HCT116 (cell line): Measurements from ENCODE around the gene MCRS1. TPM values are rescaled to one million over a fixed set of nuclear protein-coding genes. Genes with fewer than 3 reads are reported as not detected.

Experiments used
- ATAC-seq: fragments of 200-7000 bp; cut with Tn5 transposase; 2 replicates; pipeline ENCODE4 v1.9.1; 2020; ENCODE audit warnings: mild to moderate bottlenecking, moderate library complexity
- BruUV-seq: library from RNA; stranded (reverse); fragments of 400-500 nt; replicated peaks from 2 replicates; lab custom pipeline; 2021; lab: Mats Ljungman, UMichigan
- CTCF ChIA-PET: fragments of 300-600 bp; sonication (Branson Sonifier 250); formaldehyde crosslinking; loops from one replicate; lab custom pipeline; 2021; ENCODE audit warnings: antibody characterized with exemption; lab: Charles Lee
- POLR2A ChIA-PET: fragments of 300-600, 350-600 bp; sonication (Branson Sonifier 250); formaldehyde crosslinking; loops from one replicate; lab custom pipeline; 2021; ENCODE audit warnings: antibody characterized with exemption; lab: Charles Lee
- RAD21 ChIA-PET, 2 experiments: fragments of 300-600 bp; sonication (Branson Sonifier 250); formaldehyde crosslinking; loops; one replicate each; lab custom pipeline; 2023; ENCODE audit warnings: low total read pairs in 2 of 2; ENCODE audit not compliant: uncharacterized antibody in 2 of 2, unreplicated experiment in 2 of 2, low non-redundant PET in 1 of 2; lab: Charles Lee
- DNase-seq: peaks from one replicate; pipeline ENCODE4 v3.0.0-alpha.2; 2010; ENCODE audit warnings: low read depth, low spot score
- H2AFZ ChIP-seq: fragments of 200-600 bp; shearing (Covaris generic), sonication (generic); 2 replicates; pipeline ENCODE4 v1.6.1; 2017; ENCODE audit warnings: low read depth, mixed run types, mixed read lengths, antibody characterized with exemption, low read length; ENCODE audit not compliant: poor library complexity, severe bottlenecking
- H3K27ac ChIP-seq: 2 replicates; pipeline ENCODE4 v1.5.1; 2012; ENCODE audit warnings: low read depth, low read length
- H3K27me3 ChIP-seq: fragments of 200-600 bp; sonication (generic); 2 replicates; pipeline ENCODE4 v1.6.1; 2016; ENCODE audit warnings: mixed run types, low read length, mixed read lengths; ENCODE audit not compliant: insufficient read depth
- H3K36me3 ChIP-seq, 2 experiments: fragments of 200-500 bp in 1 of 2; fragments of 200-600 bp in 1 of 2; sonication (Bioruptor generic) in 1 of 2; sonication (generic) in 1 of 2; 2 replicates each; pipeline versions ENCODE4 v1.5.1 to v1.6.1; 2014 to 2016; ENCODE audit warnings: low read length in 2 of 2, inconsistent platforms in 1 of 2, mixed read lengths in 1 of 2, mixed run types in 1 of 2; ENCODE audit not compliant: insufficient read depth in 2 of 2, control insufficient read depth in 1 of 2
- H3K4me1 ChIP-seq, 2 experiments: fragments of 200-600 bp in 1 of 2; sonication (generic) in 1 of 2; 2 replicates each; pipeline versions ENCODE4 v1.5.1 to v1.6.1; 2012 to 2017; ENCODE audit warnings: low read length in 2 of 2, inconsistent platforms in 1 of 2, mild to moderate bottlenecking in 1 of 2, mixed read lengths in 1 of 2, mixed run types in 1 of 2, moderate library complexity in 1 of 2; ENCODE audit not compliant: insufficient read depth in 2 of 2, control insufficient read depth in 1 of 2
- H3K4me2 ChIP-seq: fragments of 200-600 bp; sonication (generic); 2 replicates; pipeline ENCODE4 v1.6.1; 2017; ENCODE audit warnings: mixed run types, low read length, mixed read lengths
- H3K4me3 ChIP-seq, 2 experiments: fragments of 200-600 bp in 1 of 2; sonication (generic) in 1 of 2; replicated peaks in 1 of 2; 2 replicates each; pipeline ENCODE4 v1.5.1; 2011 to 2016; ENCODE audit warnings: low read length in 2 of 2, control low read depth in 1 of 2, low read depth in 1 of 2, mild to moderate bottlenecking in 1 of 2, mixed read lengths in 1 of 2, mixed run types in 1 of 2
- H3K79me2 ChIP-seq: fragments of 200-600 bp; sonication (generic); 2 replicates; pipeline ENCODE4 v1.6.1; 2017; ENCODE audit warnings: mild to moderate bottlenecking, mixed run types, low read length, moderate library complexity, mixed read lengths; ENCODE audit not compliant: insufficient read depth
- H3K9ac ChIP-seq: fragments of 200-600 bp; sonication (generic); 2 replicates; pipeline ENCODE4 v1.6.1; 2016; ENCODE audit warnings: low read length, mixed read lengths
- H3K9me2 ChIP-seq: fragments of 200-600 bp; sonication (generic), shearing (Covaris generic); 2 replicates; pipeline ENCODE4 v1.6.1; 2017; ENCODE audit warnings: mixed run types, mild to moderate bottlenecking, moderate library complexity; ENCODE audit not compliant: insufficient read depth
- H3K9me3 ChIP-seq, 2 experiments: fragments of 200-500 bp in 1 of 2; fragments of 200-600 bp in 1 of 2; sonication (Bioruptor generic) in 1 of 2; sonication (generic) in 1 of 2; 2 replicates each; pipeline ENCODE4 v1.6.1; 2014 to 2017; ENCODE audit warnings: low read length in 2 of 2, mixed read lengths in 2 of 2, inconsistent platforms in 1 of 2, low read depth in 1 of 2, mild to moderate bottlenecking in 1 of 2, mixed run types in 1 of 2, moderate library complexity in 1 of 2; ENCODE audit not compliant: control insufficient read depth in 1 of 2, insufficient read depth in 1 of 2
- H4K20me1 ChIP-seq: fragments of 200-600 bp; sonication (generic), shearing (Covaris generic); 2 replicates; pipeline ENCODE4 v1.6.1; 2017; ENCODE audit warnings: mixed run types, mild to moderate bottlenecking, moderate library complexity; ENCODE audit not compliant: insufficient read depth
- EZH2 ChIP-seq: fragments of 200-600 bp; sonication (generic); IDR thresholded peaks from 2 replicates; pipeline ENCODE4 v1.6.1; 2017; ENCODE audit warnings: antibody characterized with exemption, mixed run types
- FOSL1 ChIP-seq: IDR thresholded peaks from 2 replicates; pipeline ENCODE4 v1.6.1; 2012; ENCODE audit warnings: low read depth
- JUND ChIP-seq: IDR thresholded peaks from 2 replicates; pipeline ENCODE4 v1.6.1; 2012
- POLR2A ChIP-seq: IDR thresholded peaks from 2 replicates; pipeline ENCODE4 v1.7.0; 2011; ENCODE audit warnings: borderline replicate concordance; ENCODE audit not compliant: insufficient read depth, insufficient read length; ENCODE audit errors: extremely low read depth
- RAD21 ChIP-seq: IDR thresholded peaks from 2 replicates; pipeline ENCODE4 v1.6.1; 2012; ENCODE audit warnings: low read depth, mild to moderate bottlenecking
- ZFX ChIP-seq: fragments of 450-650 bp; IDR thresholded peaks from 2 replicates; pipeline ENCODE4 v1.6.1; 2017
- intact Hi-C: fragments of 100-400 bp; cut with micrococcal nuclease; formaldehyde crosslinking; loops from 2 replicates; pipeline ENCODE4 v1.10.0; 2022
- total RNA-seq: library from RNA; stranded (reverse); gene quantifications from one replicate; pipeline ENCODE4 v1.2.1, GENCODE V29; 2021; ENCODE audit not compliant: unreplicated experiment
- TF ChIP-seq, protein P1 (sequence below): IDR thresholded peaks from 2 replicates; pipeline ENCODE4 v1.6.1; 2012
- TF ChIP-seq, protein P2 (sequence below), 3 experiments: fragments of 200-600 bp in 1 of 3; sonication (generic) in 1 of 3; IDR thresholded peaks in 2 of 3; conservative IDR thresholded peaks in 1 of 3; 2 replicates each; pipeline ENCODE4 v1.5.1; 2012 to 2017; ENCODE audit warnings: low read depth in 2 of 3, low read length in 2 of 3, antibody characterized with exemption in 1 of 3, borderline replicate concordance in 1 of 3, control low read depth in 1 of 3, mild to moderate bottlenecking in 1 of 3, mixed read lengths in 1 of 3, mixed run types in 1 of 3, moderate library complexity in 1 of 3; ENCODE audit not compliant: insufficient read depth in 1 of 3
- TF ChIP-seq, protein P3 (sequence below): IDR thresholded peaks from 2 replicates; pipeline ENCODE4 v1.6.1; 2012

Gene MCRS1
- total RNA-seq, 1 experiment from 2014 or later: 91.9 TPM

DNA sequence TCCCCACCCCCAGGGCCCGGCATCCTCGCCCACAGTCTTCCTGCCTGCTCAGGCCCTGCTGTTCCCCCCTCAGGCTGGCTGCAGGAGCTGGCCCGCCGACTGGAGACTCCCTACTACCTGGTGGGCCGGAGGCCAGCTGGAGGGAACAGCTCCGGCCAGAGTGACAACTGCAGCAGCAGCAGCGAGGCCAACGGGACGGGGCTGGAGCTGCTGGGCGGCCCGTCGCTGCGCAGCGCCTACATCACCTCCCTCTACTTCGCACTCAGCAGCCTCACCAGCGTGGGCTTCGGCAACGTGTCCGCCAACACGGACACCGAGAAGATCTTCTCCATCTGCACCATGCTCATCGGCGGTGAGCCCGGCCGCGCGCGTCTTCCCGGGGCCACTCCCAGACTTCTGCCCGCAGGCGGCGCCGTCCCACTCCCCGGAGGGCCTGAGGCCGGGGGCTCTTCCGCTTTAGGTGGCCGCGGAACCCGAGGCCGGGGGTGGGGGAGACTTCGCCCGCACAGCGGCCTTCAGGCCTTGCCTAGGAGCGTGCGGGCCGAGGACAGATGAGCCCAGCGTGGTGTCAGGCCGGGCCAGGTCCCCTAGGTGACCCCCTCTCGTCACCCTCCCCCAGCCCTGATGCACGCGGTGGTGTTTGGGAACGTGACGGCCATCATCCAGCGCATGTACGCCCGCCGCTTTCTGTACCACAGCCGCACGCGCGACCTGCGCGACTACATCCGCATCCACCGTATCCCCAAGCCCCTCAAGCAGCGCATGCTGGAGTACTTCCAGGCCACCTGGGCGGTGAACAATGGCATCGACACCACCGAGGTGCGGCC lies 18.9 kb downstream of the MCRS1 start:
- BruUV-seq: no TSS peak
- intact Hi-C loops: no loop called here
- Histone ChIP-seq H3K4me1 (peaks cover 0 to 5% of the 10 kb centered on the region in 2 experiments; a peak in 2 of 4 replicates), H3K27me3 (no peaks in the 10 kb centered on the region), H3K9ac (no peak overlapping the region), H2AFZ (no peak overlapping the region), H3K4me3 (no peak overlapping the region), H3K9me3 (no peaks in the 10 kb centered on the region), H3K4me2 (no peak overlapping the region)
- no peak for ATAC-seq
- CTCF ChIA-PET: no interaction called here
- TF ChIP-seq, protein P1, sequence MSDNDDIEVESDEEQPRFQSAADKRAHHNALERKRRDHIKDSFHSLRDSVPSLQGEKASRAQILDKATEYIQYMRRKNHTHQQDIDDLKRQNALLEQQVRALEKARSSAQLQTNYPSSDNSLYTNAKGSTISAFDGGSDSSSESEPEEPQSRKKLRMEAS: no peak
- TF ChIP-seq POLR2A (no peak), EZH2 (no peak), RAD21 (no peak), ZFX (no peak), JUND (no peak), FOSL1 (no peak)
- TF ChIP-seq, protein P2, sequence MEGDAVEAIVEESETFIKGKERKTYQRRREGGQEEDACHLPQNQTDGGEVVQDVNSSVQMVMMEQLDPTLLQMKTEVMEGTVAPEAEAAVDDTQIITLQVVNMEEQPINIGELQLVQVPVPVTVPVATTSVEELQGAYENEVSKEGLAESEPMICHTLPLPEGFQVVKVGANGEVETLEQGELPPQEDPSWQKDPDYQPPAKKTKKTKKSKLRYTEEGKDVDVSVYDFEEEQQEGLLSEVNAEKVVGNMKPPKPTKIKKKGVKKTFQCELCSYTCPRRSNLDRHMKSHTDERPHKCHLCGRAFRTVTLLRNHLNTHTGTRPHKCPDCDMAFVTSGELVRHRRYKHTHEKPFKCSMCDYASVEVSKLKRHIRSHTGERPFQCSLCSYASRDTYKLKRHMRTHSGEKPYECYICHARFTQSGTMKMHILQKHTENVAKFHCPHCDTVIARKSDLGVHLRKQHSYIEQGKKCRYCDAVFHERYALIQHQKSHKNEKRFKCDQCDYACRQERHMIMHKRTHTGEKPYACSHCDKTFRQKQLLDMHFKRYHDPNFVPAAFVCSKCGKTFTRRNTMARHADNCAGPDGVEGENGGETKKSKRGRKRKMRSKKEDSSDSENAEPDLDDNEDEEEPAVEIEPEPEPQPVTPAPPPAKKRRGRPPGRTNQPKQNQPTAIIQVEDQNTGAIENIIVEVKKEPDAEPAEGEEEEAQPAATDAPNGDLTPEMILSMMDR (IDR thresholded peaks at IDR 0.05 in 2 of 3, conservative IDR thresholded peaks at IDR 0.05 in 1 of 3; ENCODE audit: borderline replicate concordance in 1 of 3, insufficient read depth in 1 of 3, low read depth in 2 of 3, low read length in 2 of 3): no peak
- TF ChIP-seq, protein P3, sequence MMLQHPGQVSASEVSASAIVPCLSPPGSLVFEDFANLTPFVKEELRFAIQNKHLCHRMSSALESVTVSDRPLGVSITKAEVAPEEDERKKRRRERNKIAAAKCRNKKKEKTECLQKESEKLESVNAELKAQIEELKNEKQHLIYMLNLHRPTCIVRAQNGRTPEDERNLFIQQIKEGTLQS: no peak
- TF ChIP-seq, all 23 proteins: peak for 0
- no peaks in the 10 kb centered on the region for H3K9me2 ChIP-seq
- H3K36me3 ChIP-seq: no peaks in the 10 kb centered on the region
- RAD21 ChIA-PET: no interaction called here
- no peak overlapping the region for H3K27ac ChIP-seq
- DNase-seq: no peak
- H3K79me2 ChIP-seq: no peaks in the 10 kb centered on the region
- H4K20me1 ChIP-seq: no peaks in the 10 kb centered on the region
- POLR2A ChIA-PET: no interaction called here
